CD4-positive, CD25-positive, alpha-beta regulatory T cell (primary cell): Measurements from ENCODE around the gene EZR. TPM values are rescaled to one million over a fixed set of nuclear protein-coding genes. Genes with fewer than 3 reads are reported as not detected.

ENCODE experiments used
- ATAC-seq, 2 donors: fragments of 150-1000 bp; cut with Tn5 transposase; one replicate each; pipeline ENCODE4 v1.10.0; 2021; ENCODE audit warnings: low read depth in 2 of 2, moderate number of reproducible peaks in 2 of 2, moderate library complexity in 1 of 2
- DNase-seq, 3 donors: peaks; one replicate each; pipeline versions ENCODE4 v3.0.0 to v3.0.0-alpha.2; 2012 to 2022; ENCODE audit warnings: mixed read lengths in 1 of 3
- H3K27ac ChIP-seq: one replicate; pipeline ENCODE4 v1.7.0; 2013; ENCODE audit warnings: mild to moderate bottlenecking, low read length; ENCODE audit not compliant: insufficient read depth, poor library complexity, severe bottlenecking
- H3K27me3 ChIP-seq: one replicate; pipeline ENCODE4 v1.7.0; 2013; ENCODE audit warnings: low read length; ENCODE audit not compliant: control insufficient read depth, insufficient read depth
- H3K36me3 ChIP-seq: one replicate; pipeline ENCODE4 v1.7.0; 2013; ENCODE audit warnings: mild to moderate bottlenecking, low read length, moderate library complexity; ENCODE audit not compliant: control insufficient read depth, insufficient read depth
- H3K4me1 ChIP-seq: 2 replicates; pipeline ENCODE4 v1.7.0; 2013; ENCODE audit warnings: mild to moderate bottlenecking, low read length; ENCODE audit not compliant: insufficient read depth, control insufficient read depth, poor library complexity, severe bottlenecking
- H3K4me3 ChIP-seq: one replicate; pipeline ENCODE4 v1.7.0; 2013; ENCODE audit warnings: low read depth, mild to moderate bottlenecking, low read length, moderate library complexity
- H3K9me3 ChIP-seq, 2 experiments: 1 replicate in 1 of 2; 2 replicates in 1 of 2; pipeline ENCODE4 v1.7.0; 2013; ENCODE audit warnings: low read length in 2 of 2, mild to moderate bottlenecking in 1 of 2, moderate library complexity in 1 of 2; ENCODE audit not compliant: control insufficient read depth in 2 of 2
- H3K27ac Mint-ChIP-seq, 3 donors: one replicate each; pipeline ENCODE4 v1.8.0; 2020 to 2022; ENCODE audit warnings: mild to moderate bottlenecking in 3 of 3, mixed read lengths in 3 of 3, moderate library complexity in 2 of 3
- H3K27me3 Mint-ChIP-seq: one replicate; pipeline ENCODE4 v1.8.0; 2022; ENCODE audit warnings: mild to moderate bottlenecking, mixed read lengths
- H3K36me3 Mint-ChIP-seq: one replicate; pipeline ENCODE4 v1.8.0; 2020; ENCODE audit warnings: mixed read lengths
- H3K4me1 Mint-ChIP-seq, 4 donors: one replicate each; pipeline ENCODE4 v1.8.0; 2020 to 2022; ENCODE audit warnings: mixed read lengths in 4 of 4, mild to moderate bottlenecking in 1 of 4
- H3K4me3 Mint-ChIP-seq, 4 donors: one replicate each; pipeline ENCODE4 v1.8.0; 2020 to 2022; ENCODE audit warnings: mild to moderate bottlenecking in 4 of 4, mixed read lengths in 4 of 4, moderate library complexity in 3 of 4
- H3K9me3 Mint-ChIP-seq, 7 donors: one replicate each; pipeline ENCODE4 v1.8.0; 2020 to 2022; ENCODE audit warnings: mixed read lengths in 7 of 7, mild to moderate bottlenecking in 3 of 7, moderate library complexity in 2 of 7
- polyA plus RNA-seq, 4 donors: library from polyadenylated mRNA; unstranded; fragments of 300-500 nt; fragmentation: Illumina TruSeq; gene quantifications; one replicate each; pipeline ENCODE4 v1.2.3, GENCODE V29; 2021
- total RNA-seq: library from RNA; stranded (reverse); gene quantifications from one replicate; pipeline ENCODE4 v1.2.3, GENCODE V29; 2022

Gene EZR
- total and polyA plus RNA-seq, 5 donors from 2014 or later: 310 to 559 (median 396) TPM

- no peaks in the 10 kb centered on the region for H3K27me3 ChIP-seq
- no peak overlapping the region for H3K4me3 Mint-ChIP-seq
- peaks cover 23 to 44% (median 32%) of the 10 kb centered on the region in 4 donors for H3K4me1 Mint-ChIP-seq
- H3K27ac Mint-ChIP-seq: peak overlapping the region in 2 of 3 donors; percentile 43 to 56
- H3K27ac ChIP-seq: no peak overlapping the region
- no peaks in the 10 kb centered on the region for H3K27me3 Mint-ChIP-seq
- DNase-seq (no peak), ATAC-seq (no peak)
- H3K9me3 Mint-ChIP-seq: peaks cover 0 to 3% (median 0%) of the 10 kb centered on the region in 7 donors
- H3K36me3 ChIP-seq: peaks cover 98% of the 10 kb centered on the region
- H3K4me1 ChIP-seq: no peaks in the 10 kb centered on the region
- H3K9me3 ChIP-seq: no peaks in the 10 kb centered on the region
- H3K4me3 ChIP-seq: no peak overlapping the region
- peaks cover 64% of the 10 kb centered on the region for H3K36me3 Mint-ChIP-seq
These were observed 36.6 kb downstream of the EZR start for GRCh38 chr6:158782432-158783166.

- peaks cover 0 to 3% (median 0%) of the 10 kb centered on the region in 7 donors for H3K9me3 Mint-ChIP-seq
- peak overlapping the region in 2 of 3 donors; percentile 56 to 78 for H3K27ac Mint-ChIP-seq
- peaks cover 18 to 47% (median 36%) of the 10 kb centered on the region in 4 donors for H3K4me1 Mint-ChIP-seq
- DNase-seq: no peak
- Histone ChIP-seq H3K9me3 (no peaks in the 10 kb centered on the region), H3K27ac (no peak overlapping the region), H3K27me3 (no peaks in the 10 kb centered on the region), H3K36me3 (peaks cover 98% of the 10 kb centered on the region), H3K4me3 (no peak overlapping the region), H3K4me1 (no peaks in the 10 kb centered on the region)
- H3K4me3 Mint-ChIP-seq: peak overlapping the region in 1 of 4 donors; percentile 58
- peaks cover 64% of the 10 kb centered on the region for H3K36me3 Mint-ChIP-seq
- H3K27me3 Mint-ChIP-seq: no peaks in the 10 kb centered on the region
- no peak for ATAC-seq
These were observed 37.3 kb downstream of the EZR start for GRCh38 chr6:158781692-158782373.

GRCh38 chr6:158780988-158781691, 38.0 kb downstream of the EZR start:
- Mint-ChIP-seq H3K9me3 (peaks cover 0 to 2% (median 0%) of the 10 kb centered on the region in 7 donors), H3K27me3 (no peaks in the 10 kb centered on the region), H3K4me1 (peaks cover 15 to 44% (median 36%) of the 10 kb centered on the region in 4 donors), H3K27ac (peak overlapping the region; percentile 23 to 78 (median 27)), H3K4me3 (no peak overlapping the region), H3K36me3 (peaks cover 63% of the 10 kb centered on the region)
- H3K27me3 ChIP-seq: no peaks in the 10 kb centered on the region
- ATAC-seq: no peak
- no peak for DNase-seq
- H3K36me3 ChIP-seq: peaks cover 98% of the 10 kb centered on the region
- no peaks in the 10 kb centered on the region for H3K9me3 ChIP-seq
- no peak overlapping the region for H3K27ac ChIP-seq
- no peak overlapping the region for H3K4me3 ChIP-seq
- no peaks in the 10 kb centered on the region for H3K4me1 ChIP-seq

- Mint-ChIP-seq H3K27me3 (no peaks in the 10 kb centered on the region), H3K9me3 (peaks cover 0 to 2% (median 0%) of the 10 kb centered on the region in 7 donors), H3K27ac (peak overlapping the region; percentile 23 to 82 (median 78)), H3K36me3 (peaks cover 66% of the 10 kb centered on the region), H3K4me3 (peak overlapping the region in 1 of 4 donors; percentile 59), H3K4me1 (peaks cover 15 to 44% (median 36%) of the 10 kb centered on the region in 4 donors)
- no peak overlapping the region for H3K4me3 ChIP-seq
- H3K27ac ChIP-seq: no peak overlapping the region
- peaks cover 98% of the 10 kb centered on the region for H3K36me3 ChIP-seq
- no peaks in the 10 kb centered on the region for H3K9me3 ChIP-seq
- no peak for ATAC-seq
- no peak for DNase-seq
- H3K4me1 ChIP-seq: no peaks in the 10 kb centered on the region
- no peaks in the 10 kb centered on the region for H3K27me3 ChIP-seq
These were observed 38.8 kb downstream of the EZR start for GRCh38 chr6:158780246-158780884.

- no peak overlapping the region for H3K27ac ChIP-seq
- H3K27ac Mint-ChIP-seq: peak overlapping the region; percentile 29 to 85 (median 36)
These were observed 41.1 kb downstream of the EZR start for GRCh38 chr6:158778005-158778527.

GRCh38 chr6:158777510-158777909, 41.7 kb downstream of the EZR start:
- H3K27ac Mint-ChIP-seq: peak overlapping the region; percentile 48 to 93 (median 81)
- no peaks in the 10 kb centered on the region for H3K9me3 ChIP-seq
- H3K27me3 Mint-ChIP-seq: no peaks in the 10 kb centered on the region
- DNase-seq (no peak), ATAC-seq (no peak)
- H3K4me3 Mint-ChIP-seq: peak overlapping the region in 2 of 4 donors; percentile 21 to 72
- H3K27ac ChIP-seq: no peak overlapping the region
- peaks cover 97% of the 10 kb centered on the region for H3K36me3 ChIP-seq
- peaks cover 55% of the 10 kb centered on the region for H3K36me3 Mint-ChIP-seq
- no peak overlapping the region for H3K4me3 ChIP-seq
- H3K9me3 Mint-ChIP-seq: peaks cover 0 to 1% (median 0%) of the 10 kb centered on the region in 7 donors
- H3K27me3 ChIP-seq: no peaks in the 10 kb centered on the region
- H3K4me1 Mint-ChIP-seq: peaks cover 6 to 53% (median 44%) of the 10 kb centered on the region in 4 donors
- H3K4me1 ChIP-seq: peaks cover 13% of the 10 kb centered on the region

More at GRCh38 chr6:158778005-158778527, 41.1 kb downstream of the EZR start:
- DNase-seq (no peak), ATAC-seq (no peak)
- no peaks in the 10 kb centered on the region for H3K27me3 Mint-ChIP-seq
- peak overlapping the region in 1 of 4 donors; percentile 66 for H3K4me3 Mint-ChIP-seq
- Histone ChIP-seq H3K4me1 (peaks cover 8% of the 10 kb centered on the region), H3K4me3 (no peak overlapping the region), H3K36me3 (peaks cover 97% of the 10 kb centered on the region), H3K27me3 (no peaks in the 10 kb centered on the region), H3K9me3 (no peaks in the 10 kb centered on the region)
- H3K9me3 Mint-ChIP-seq: peaks cover 0 to 1% (median 0%) of the 10 kb centered on the region in 7 donors
- H3K36me3 Mint-ChIP-seq: peaks cover 58% of the 10 kb centered on the region
- H3K4me1 Mint-ChIP-seq: peaks cover 6 to 48% (median 40%) of the 10 kb centered on the region in 4 donors

GRCh38 chr6:158776737-158777136, 42.4 kb downstream of the EZR start:
- Histone ChIP-seq H3K36me3 (peaks cover 97% of the 10 kb centered on the region), H3K4me1 (peaks cover 16% of the 10 kb centered on the region), H3K9me3 (no peaks in the 10 kb centered on the region), H3K27ac (peak overlapping the region; percentile 31), H3K4me3 (no peak overlapping the region), H3K27me3 (no peaks in the 10 kb centered on the region)
- peak overlapping the region; percentile 81 to 93 (median 88) for H3K27ac Mint-ChIP-seq
- H3K36me3 Mint-ChIP-seq: peaks cover 57% of the 10 kb centered on the region
- H3K4me1 Mint-ChIP-seq: peaks cover 12 to 61% (median 48%) of the 10 kb centered on the region in 4 donors
- peaks cover 0 to 1% (median 0%) of the 10 kb centered on the region in 7 donors for H3K9me3 Mint-ChIP-seq
- peak overlapping the region in 2 of 4 donors; percentile 21 to 72 for H3K4me3 Mint-ChIP-seq
- H3K27me3 Mint-ChIP-seq: no peaks in the 10 kb centered on the region
- ATAC-seq (no peak), DNase-seq (no peak)
